ENCODE measurements around the gene IPO9. TPM values are rescaled to one million over a fixed set of nuclear protein-coding genes. Genes with fewer than 3 reads are reported as not detected.
A peak's percentile ranks its signal among the peaks of the same experiment; 100 is the strongest.
"Not testable (repeated sequence)": the region's sequence is repeated elsewhere in the genome, so short reads cannot be mapped to it uniquely, and the experiment has no call there.

IPO9 gene
- total RNA-seq, 4 donors from 2014 or later, result 7.2 to 16.3 (median 10.3) TPM

DNA sequence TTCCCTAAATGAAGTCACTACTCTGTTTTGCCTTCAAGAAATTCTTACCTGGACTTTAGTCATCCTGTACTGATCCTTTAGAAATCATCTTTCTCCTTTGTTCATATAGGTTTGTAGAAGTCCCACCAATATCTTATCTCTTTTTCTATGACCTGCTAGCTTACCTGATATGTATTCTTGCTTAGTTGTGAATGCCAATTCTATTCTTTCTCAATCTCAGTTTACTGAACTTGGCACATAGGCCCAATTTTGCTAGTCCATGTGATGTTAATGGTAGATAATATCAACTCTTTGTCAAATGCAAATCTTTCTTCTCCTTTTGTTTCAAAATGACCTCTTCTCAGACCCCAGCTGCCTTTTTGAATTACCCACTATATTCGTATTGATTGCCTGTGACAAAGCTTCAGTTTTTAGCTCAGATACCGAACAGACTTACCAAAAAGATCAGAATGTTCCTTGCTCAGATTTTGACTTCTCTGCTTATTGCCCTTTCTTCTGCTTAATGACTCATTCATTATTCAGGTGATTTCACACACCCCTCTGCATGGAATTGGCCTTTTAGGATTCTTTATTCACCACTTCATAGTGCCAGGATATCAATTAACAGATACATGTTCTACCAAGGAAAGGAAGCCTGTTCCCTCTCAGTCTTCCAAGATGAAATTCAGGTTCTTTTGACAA is 20.6 kb downstream of the IPO9 start:
- Histone ChIP-seq H3K27me3 (no peaks in the 10 kb centered on the region), H3K9me3 (no peaks in the 10 kb centered on the region), H3K4me1 (peaks cover 17 to 27% of the 10 kb centered on the region in 2 donors), H3K4me3 (no peak overlapping the region), H3K27ac (peak overlapping the region; percentile 6 to 42 (median 20)), H3K36me3 (peaks cover 0 to 49% of the 10 kb centered on the region in 2 donors)
- intact Hi-C loops (cut with DNase I; ENCODE audit: low total_unique reads), result no loop called here
- DNase-seq, result no peak
- TF ChIP-seq POLR2A (IDR thresholded peaks at IDR 0.05), result no peak
- TF ChIP-seq, protein P1, sequence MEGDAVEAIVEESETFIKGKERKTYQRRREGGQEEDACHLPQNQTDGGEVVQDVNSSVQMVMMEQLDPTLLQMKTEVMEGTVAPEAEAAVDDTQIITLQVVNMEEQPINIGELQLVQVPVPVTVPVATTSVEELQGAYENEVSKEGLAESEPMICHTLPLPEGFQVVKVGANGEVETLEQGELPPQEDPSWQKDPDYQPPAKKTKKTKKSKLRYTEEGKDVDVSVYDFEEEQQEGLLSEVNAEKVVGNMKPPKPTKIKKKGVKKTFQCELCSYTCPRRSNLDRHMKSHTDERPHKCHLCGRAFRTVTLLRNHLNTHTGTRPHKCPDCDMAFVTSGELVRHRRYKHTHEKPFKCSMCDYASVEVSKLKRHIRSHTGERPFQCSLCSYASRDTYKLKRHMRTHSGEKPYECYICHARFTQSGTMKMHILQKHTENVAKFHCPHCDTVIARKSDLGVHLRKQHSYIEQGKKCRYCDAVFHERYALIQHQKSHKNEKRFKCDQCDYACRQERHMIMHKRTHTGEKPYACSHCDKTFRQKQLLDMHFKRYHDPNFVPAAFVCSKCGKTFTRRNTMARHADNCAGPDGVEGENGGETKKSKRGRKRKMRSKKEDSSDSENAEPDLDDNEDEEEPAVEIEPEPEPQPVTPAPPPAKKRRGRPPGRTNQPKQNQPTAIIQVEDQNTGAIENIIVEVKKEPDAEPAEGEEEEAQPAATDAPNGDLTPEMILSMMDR (IDR thresholded peaks at IDR 0.05 in 4 of 5, conservative IDR thresholded peaks at IDR 0.05 in 1 of 5), result no peak
- no peak for ATAC-seq
- in situ Hi-C loops (cut with MboI; ENCODE audit: low sequenced_read_pairs in 4 of 4), result no loop called here

DNA sequence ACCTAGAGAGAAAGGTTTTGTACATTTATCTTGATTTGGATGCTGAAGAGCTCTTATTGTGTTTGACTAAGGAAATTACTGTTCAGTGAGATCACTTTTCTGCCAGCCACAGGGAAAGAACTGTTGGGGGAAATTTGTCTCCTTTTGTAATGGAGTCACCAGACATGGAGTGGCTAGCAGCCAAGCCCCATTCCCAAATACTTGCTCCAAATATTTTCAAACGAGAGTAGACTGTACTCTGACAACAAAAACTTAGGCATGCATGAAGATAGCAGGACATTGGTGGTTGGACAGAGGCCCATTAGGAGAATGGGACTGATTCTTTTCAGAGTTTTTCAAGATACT is 21.1 kb downstream of the IPO9 start:
- TF ChIP-seq, protein P1 (IDR thresholded peaks at IDR 0.05 in 4 of 5, conservative IDR thresholded peaks at IDR 0.05 in 1 of 5), result no peak
- no peak for TF ChIP-seq POLR2A (IDR thresholded peaks at IDR 0.05)

DNA sequence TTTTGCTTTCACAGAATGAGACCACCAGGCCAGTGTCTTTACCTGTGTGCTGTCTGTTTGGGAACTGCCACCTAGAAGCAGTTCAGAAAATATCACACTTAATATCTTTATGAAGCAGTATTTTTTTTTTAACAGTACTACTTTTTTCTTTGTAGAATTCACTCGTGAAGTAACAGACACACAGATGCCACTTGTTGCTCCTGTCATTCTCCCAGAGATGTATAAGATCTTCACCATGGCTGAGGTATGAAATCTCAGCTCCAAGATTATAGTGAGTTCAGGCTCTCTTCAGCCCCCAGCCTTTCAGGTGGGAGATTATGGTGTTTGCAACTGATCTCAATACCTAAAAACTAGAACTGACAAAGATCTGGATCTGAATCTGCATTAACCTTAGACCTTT is 23.0 kb downstream of the IPO9 start:
- in situ Hi-C loops (cut with MboI; ENCODE audit: low sequenced_read_pairs in 4 of 4), result no loop called here
- H3K9me3 ChIP-seq, result no peaks in the 10 kb centered on the region

More for the DNA sequence above, 21.1 kb downstream of the IPO9 start:
- peaks cover 0 to 54% of the 10 kb centered on the region in 2 donors for H3K36me3 ChIP-seq
- DNase-seq (no peak), ATAC-seq (peak; percentile 39)
- peaks cover 17 to 27% of the 10 kb centered on the region in 2 donors for H3K4me1 ChIP-seq
- intact Hi-C loops (cut with DNase I; ENCODE audit: low total_unique reads), result no loop called here
- in situ Hi-C loops (cut with MboI; ENCODE audit: low sequenced_read_pairs in 4 of 4), result no loop called here
- H3K27ac ChIP-seq, result peak overlapping the region; percentile 6 to 42 (median 22)
- no peak overlapping the region for H3K4me3 ChIP-seq
- no peaks in the 10 kb centered on the region for H3K27me3 ChIP-seq
- H3K9me3 ChIP-seq, result no peaks in the 10 kb centered on the region

DNA sequence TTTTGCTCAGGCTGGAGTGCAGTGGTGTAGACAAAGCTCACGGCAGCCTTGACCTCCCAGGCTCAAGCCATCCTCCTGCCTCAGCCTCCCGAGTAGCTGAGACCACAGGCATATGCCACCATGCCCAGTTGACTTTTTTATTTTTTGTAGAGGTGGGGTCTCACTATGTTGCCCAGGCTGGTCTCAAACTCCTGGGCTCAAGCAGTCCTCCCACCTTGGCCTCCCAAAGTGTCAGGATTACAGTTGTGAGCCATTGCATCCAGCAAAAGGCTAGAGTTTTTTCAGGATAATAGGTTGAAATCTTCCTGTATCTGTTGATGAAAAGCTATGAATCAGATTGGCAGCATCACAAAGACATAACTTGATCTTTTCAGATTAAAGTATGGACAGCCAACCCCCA is 27.8 kb downstream of the IPO9 start:
- H3K27me3 ChIP-seq; ATAC-seq; H3K27ac ChIP-seq; H3K4me1 ChIP-seq; H3K4me3 ChIP-seq; DNase-seq; in situ Hi-C loops (cut with MboI; ENCODE audit: low sequenced_read_pairs in 4 of 4); intact Hi-C loops (cut with DNase I; ENCODE audit: low total_unique reads); H3K9me3 ChIP-seq: not testable (repeated sequence)
- peaks cover 0 to 73% of the 10 kb centered on the region in 2 donors for H3K36me3 ChIP-seq

More for the DNA sequence above, 23.0 kb downstream of the IPO9 start:
- ATAC-seq (no peak), DNase-seq (no peak)
- no peak overlapping the region for H3K27ac ChIP-seq
- no peaks in the 10 kb centered on the region for H3K27me3 ChIP-seq
- no peak overlapping the region for H3K4me3 ChIP-seq
- H3K4me1 ChIP-seq, result peaks cover 10 to 21% of the 10 kb centered on the region in 2 donors
- H3K36me3 ChIP-seq, result peaks cover 0 to 73% of the 10 kb centered on the region in 2 donors
- TF ChIP-seq, protein P1 (IDR thresholded peaks at IDR 0.05 in 4 of 5, conservative IDR thresholded peaks at IDR 0.05 in 1 of 5), result no peak
- intact Hi-C loops (cut with DNase I; ENCODE audit: low total_unique reads), result no loop called here

DNA sequence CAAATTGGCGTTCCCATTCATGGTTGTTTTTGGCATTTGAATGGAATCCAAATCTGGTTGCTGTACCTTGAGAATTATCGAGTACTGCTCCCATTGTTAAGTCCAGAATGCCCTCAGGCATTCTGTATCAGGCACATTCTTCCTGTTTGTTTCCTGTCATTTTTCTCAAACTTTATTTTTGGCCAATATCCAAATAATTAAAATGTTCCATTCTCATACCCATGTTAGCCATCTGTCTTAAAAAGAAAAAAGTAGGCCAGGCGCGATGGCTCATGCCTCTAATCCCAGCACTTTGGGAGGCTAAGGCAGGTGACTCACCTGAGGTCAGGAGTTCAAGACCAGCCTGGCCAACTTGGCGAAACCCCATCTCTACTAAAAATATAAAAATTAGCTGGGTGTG is 30.5 kb downstream of the IPO9 start:
- ATAC-seq (no peak), DNase-seq (no peak)
- no peaks in the 10 kb centered on the region for H3K27me3 ChIP-seq
- TF ChIP-seq, protein P1 (IDR thresholded peaks at IDR 0.05 in 4 of 5, conservative IDR thresholded peaks at IDR 0.05 in 1 of 5), result no peak
- no peak for TF ChIP-seq POLR2A (IDR thresholded peaks at IDR 0.05)
- H3K4me3 ChIP-seq, result no peak overlapping the region
- peaks cover 0 to 4% of the 10 kb centered on the region in 2 donors for H3K4me1 ChIP-seq
- H3K36me3 ChIP-seq, result peaks cover 0 to 53% of the 10 kb centered on the region in 2 donors
- in situ Hi-C loops (cut with MboI; ENCODE audit: low sequenced_read_pairs in 4 of 4), result no loop called here
- peak overlapping the region in 2 of 4 donors; percentile 5 to 11 for H3K27ac ChIP-seq
- intact Hi-C loops (cut with DNase I; ENCODE audit: low total_unique reads), result no loop called here
- no peaks in the 10 kb centered on the region for H3K9me3 ChIP-seq

Data from gastrocnemius medialis (tissue), 4 donors.